B cell (primary cell): Measurements from ENCODE around the gene BECN2. TPM values are rescaled to one million over a fixed set of nuclear protein-coding genes. Genes with fewer than 3 reads are reported as not detected.
A peak's percentile ranks its signal among the peaks of the same experiment; 100 is the strongest.
"Not testable (repeated sequence)": the region's sequence is repeated elsewhere in the genome, so short reads cannot be mapped to it uniquely, and the experiment has no call there.

ENCODE experiments used
- ATAC-seq: fragments of 200-7000 bp; cut with Tn5 transposase; one replicate; pipeline ENCODE4 v1.10.0; 2021; ENCODE audit warnings: low read depth, mild to moderate bottlenecking, moderate number of reproducible peaks, moderate library complexity
- CTCF ChIA-PET: fragments of 350-600 bp; sonication (Branson Sonifier 250); formaldehyde crosslinking; loops from one replicate; lab custom pipeline; 2021; ENCODE audit warnings: antibody characterized with exemption, inconsistent platforms; lab: Charles Lee
- POLR2A ChIA-PET: fragments of 350-600 bp; sonication (Branson Sonifier 250); formaldehyde crosslinking; loops from one replicate; lab custom pipeline; 2021; ENCODE audit warnings: antibody characterized with exemption; lab: Charles Lee
- DNase-seq: peaks from one replicate; pipeline ENCODE4 v3.0.0; 2013
- H2AFZ ChIP-seq: 2 replicates; pipeline ENCODE4 v1.6.1; 2012; ENCODE audit warnings: mild to moderate bottlenecking, low read depth, low read length; ENCODE audit not compliant: insufficient read depth, poor library complexity, severe bottlenecking
- H3K27ac ChIP-seq, 2 donors: 1 replicate in 1 of 2; 2 replicates in 1 of 2; pipeline ENCODE4 v1.5.1; 2012 to 2013; ENCODE audit warnings: low read length in 2 of 2, mild to moderate bottlenecking in 2 of 2, moderate library complexity in 1 of 2
- H3K27me3 ChIP-seq, 4 experiments: fragments of 200-600 bp in 1 of 4; sonication (generic) in 1 of 4; replicated peaks in 1 of 4; 1 replicate in 2 of 4; 2 replicates in 2 of 4; pipeline versions ENCODE4 v1.6.1 to v1.7.0; 2013 to 2016; ENCODE audit warnings: low read length in 3 of 4, mild to moderate bottlenecking in 2 of 4, mixed read lengths in 1 of 4, moderate library complexity in 1 of 4; ENCODE audit not compliant: insufficient read depth in 4 of 4, control insufficient read depth in 3 of 4; ENCODE audit errors: control extremely low read depth in 1 of 4
- H3K36me3 ChIP-seq, 2 experiments: replicated peaks in 1 of 2; 1 replicate in 1 of 2; 2 replicates in 1 of 2; pipeline versions ENCODE4 v1.6.1 to v1.7.1; 2013; ENCODE audit warnings: low read length in 1 of 2; ENCODE audit not compliant: insufficient read depth in 2 of 2, control insufficient read depth in 1 of 2; ENCODE audit errors: control extremely low read depth in 1 of 2, extremely low read depth in 1 of 2
- H3K4me1 ChIP-seq, 2 donors: fragments of 200-600 bp in 1 of 2; sonication (generic) in 1 of 2; 1 replicate in 1 of 2; 2 replicates in 1 of 2; pipeline versions ENCODE4 v1.5.1 to v1.6.1; 2013 to 2017; ENCODE audit warnings: low read length in 2 of 2; ENCODE audit not compliant: control insufficient read depth in 2 of 2, insufficient read depth in 2 of 2
- H3K4me2 ChIP-seq: replicated peaks from 2 replicates; pipeline ENCODE3; 2012; ENCODE audit warnings: mild to moderate bottlenecking, low read depth, low read length; ENCODE audit not compliant: poor library complexity, severe bottlenecking
- H3K4me3 ChIP-seq, 5 experiments: fragments of 200-600 bp in 1 of 5; sonication (generic) in 1 of 5; 1 replicate in 3 of 5; 2 replicates in 2 of 5; pipeline versions ENCODE4 v1.5.1 to v1.7.0; 2011 to 2016; ENCODE audit warnings: low read length in 4 of 5, mild to moderate bottlenecking in 4 of 5, low read depth in 2 of 5, control low read depth in 1 of 5, moderate library complexity in 1 of 5; ENCODE audit not compliant: insufficient read depth in 1 of 5; ENCODE audit errors: control extremely low read depth in 1 of 5, extremely low read depth in 1 of 5
- H3K79me2 ChIP-seq: fragments of 200-600 bp; sonication (generic); one replicate; pipeline ENCODE4 v1.6.0; 2016; ENCODE audit warnings: low read length; ENCODE audit not compliant: control insufficient read depth, insufficient read depth
- H3K9ac ChIP-seq: fragments of 200-600 bp; sonication (generic); 2 replicates; pipeline ENCODE4 v1.6.1; 2017; ENCODE audit warnings: mild to moderate bottlenecking, low read length, moderate library complexity
- H3K9me3 ChIP-seq, 3 donors: one replicate each; pipeline versions ENCODE4 v1.6.1 to v1.7.1; 2013; ENCODE audit warnings: low read length in 2 of 3; ENCODE audit not compliant: control insufficient read depth in 2 of 3, insufficient read depth in 1 of 3; ENCODE audit errors: control extremely low read depth in 1 of 3
- H4K20me1 ChIP-seq: 2 replicates; pipeline ENCODE4 v1.6.0; 2012; ENCODE audit warnings: mild to moderate bottlenecking, low read length; ENCODE audit not compliant: insufficient read depth, control insufficient read depth, poor library complexity, severe bottlenecking
- H3K27ac Mint-ChIP-seq: one replicate; pipeline ENCODE4 v1.8.0; 2021; ENCODE audit warnings: mixed read lengths
- H3K27me3 Mint-ChIP-seq: one replicate; pipeline ENCODE4 v1.8.0; 2021; ENCODE audit warnings: mixed read lengths
- H3K4me1 Mint-ChIP-seq: one replicate; pipeline ENCODE4 v1.8.0; 2021; ENCODE audit warnings: mixed read lengths
- H3K4me3 Mint-ChIP-seq: one replicate; pipeline ENCODE4 v1.8.0; 2021; ENCODE audit warnings: mixed read lengths
- H3K9me3 Mint-ChIP-seq: one replicate; pipeline ENCODE4 v1.8.0; 2022; ENCODE audit warnings: mixed read lengths; ENCODE audit not compliant: insufficient read depth
- CTCF ChIP-seq: fragments of 200-600 bp; IDR thresholded peaks from one replicate; pipeline ENCODE4 v1.8.0; 2022; ENCODE audit warnings: antibody characterized with exemption, mild to moderate bottlenecking
- EZH2 ChIP-seq: IDR thresholded peaks from 2 replicates; pipeline ENCODE4 v1.6.1; 2012; ENCODE audit warnings: borderline replicate concordance, low read depth, mild to moderate bottlenecking, moderate library complexity, low read length; ENCODE audit not compliant: insufficient read depth, poor library complexity, severe bottlenecking
- WGBS: methylation state at CpG from one replicate; pipeline ENCODE4 v1.1.5; 2013; ENCODE audit warnings: missing lambda C conversion rate; ENCODE audit not compliant: insufficient coverage; 5-methylcytosine and 5-hydroxymethylcytosine counted together
- intact Hi-C: fragments of 100-400 bp; cut with micrococcal nuclease; formaldehyde crosslinking; loops from one replicate; pipeline ENCODE4 v1.10.0; 2022
- polyA plus RNA-seq: library from polyadenylated mRNA; depleted of rRNA; stranded (reverse); fragments of >200 nt; gene quantifications from 2 replicates; pipeline ENCODE4 v1.2.3, GENCODE V29; 2012
- total RNA-seq, 2 donors: library from RNA; stranded (reverse); fragments of 120-200 nt in 1 of 2; gene quantifications; 1 replicate in 1 of 2; 2 replicates in 1 of 2; pipeline versions ENCODE4 v1.2.3 to v1.2.4, GENCODE V29; 2013 to 2022

The BECN2 gene
- total and polyA plus RNA-seq, 2 donors (not counting 1 experiment from before 2014, with no cell fraction given), result not detected

- no peaks in the 10 kb centered on the region for H3K79me2 ChIP-seq
- ATAC-seq (no peak), DNase-seq (no peak)
- Mint-ChIP-seq H3K27me3 (peaks cover 3% of the 10 kb centered on the region), H3K27ac (no peak overlapping the region), H3K9me3 (no peaks in the 10 kb centered on the region), H3K4me1 (no peaks in the 10 kb centered on the region), H3K4me3 (no peak overlapping the region)
- WGBS, result no CpG with 5 or more reads among the region's 1 CpG
- ChIA-PET CTCF (no interaction called here), POLR2A (no interaction called here)
- no peak overlapping the region for H3K27ac ChIP-seq
- no peaks in the 10 kb centered on the region for H4K20me1 ChIP-seq
- intact Hi-C loops, result no loop called here
- no peak overlapping the region for H3K4me3 ChIP-seq
- no peaks in the 10 kb centered on the region for H3K27me3 ChIP-seq
- no peaks in the 10 kb centered on the region for H3K36me3 ChIP-seq
- no peak overlapping the region for H3K4me2 ChIP-seq
- H3K9ac ChIP-seq, result no peak overlapping the region
- H3K9me3 ChIP-seq, result no peaks in the 10 kb centered on the region
- TF ChIP-seq EZH2 (no peak), CTCF (no peak)
- H3K4me1 ChIP-seq, result no peaks in the 10 kb centered on the region
- no peak overlapping the region for H2AFZ ChIP-seq
Observed at GRCh38 chr1:241979926-241980325, 22.4 kb downstream of the BECN2 start.

GRCh38 chr1:241985787-241986186 lies 28.2 kb downstream of the BECN2 start:
- DNase-seq (peak; percentile 27), ATAC-seq (no peak)
- CTCF ChIA-PET, result interaction anchor here (0.9 to 4.0 kb wide), 5 partner anchors 9 to 375 kb away, joined by 3 to 20 read pairs (median 5); partner anchors contain the start of gene MAP1LC3C
- Mint-ChIP-seq H3K4me3 (no peak overlapping the region), H3K27me3 (no peaks in the 10 kb centered on the region), H3K4me1 (no peaks in the 10 kb centered on the region), H3K27ac (no peak overlapping the region), H3K9me3 (no peaks in the 10 kb centered on the region)
- Histone ChIP-seq H3K36me3 (no peaks in the 10 kb centered on the region), H3K79me2 (no peaks in the 10 kb centered on the region), H3K27ac (no peak overlapping the region), H3K9ac (no peak overlapping the region), H3K9me3 (no peaks in the 10 kb centered on the region), H2AFZ (no peak overlapping the region), H4K20me1 (no peaks in the 10 kb centered on the region), H3K4me3 (no peak overlapping the region), H3K4me2 (no peak overlapping the region), H3K4me1 (no peaks in the 10 kb centered on the region), H3K27me3 (no peaks in the 10 kb centered on the region)
- POLR2A ChIA-PET, result no interaction called here
- 86% methylated on average over 10 of the region's 10 CpGs for WGBS
- no peak for TF ChIP-seq EZH2
- peak; percentile 19 for TF ChIP-seq CTCF
- intact Hi-C loops, result no loop called here

- H3K9me3 ChIP-seq, ATAC-seq, DNase-seq, H4K20me1 ChIP-seq, CTCF ChIA-PET, H3K27ac Mint-ChIP-seq, H3K4me3 Mint-ChIP-seq, H2AFZ ChIP-seq, intact Hi-C loops, H3K4me1 ChIP-seq, H3K27me3 Mint-ChIP-seq, H3K4me2 ChIP-seq, POLR2A ChIA-PET, H3K36me3 ChIP-seq, H3K4me3 ChIP-seq, H3K27me3 ChIP-seq, H3K9me3 Mint-ChIP-seq, H3K9ac ChIP-seq, H3K79me2 ChIP-seq, H3K4me1 Mint-ChIP-seq, H3K27ac ChIP-seq: not testable (repeated sequence)
- WGBS, result 95% methylated on average over 7 of the region's 10 CpGs
Observed at GRCh38 chr1:241988389-241988930, 30.9 kb downstream of the BECN2 start.
